Adipocyte (in vitro differentiated cells): Measurements from ENCODE around the gene NDUFB2.

Experiments
- DNase-seq: peaks from one replicate; pipeline ENCODE4 v3.0.0-alpha.2; 2015; ENCODE audit warnings: low read depth
- H3K27me3 ChIP-seq: replicated peaks from 2 replicates; pipeline ENCODE4 v1.7.0; 2013; ENCODE audit warnings: mild to moderate bottlenecking, low read length, moderate library complexity; ENCODE audit not compliant: control insufficient read depth, insufficient read depth
- H3K36me3 ChIP-seq: 2 replicates; pipeline ENCODE4 v1.7.0; 2013; ENCODE audit warnings: low read length, mild to moderate bottlenecking, moderate library complexity; ENCODE audit not compliant: control insufficient read depth, insufficient read depth, severe bottlenecking
- H3K4me1 ChIP-seq: 2 replicates; pipeline ENCODE4 v1.7.0; 2013; ENCODE audit warnings: mild to moderate bottlenecking, low read length, moderate library complexity; ENCODE audit not compliant: control insufficient read depth, insufficient read depth
- H3K4me3 ChIP-seq: 2 replicates; pipeline ENCODE4 v1.7.0; 2013; ENCODE audit warnings: mild to moderate bottlenecking, low read length, moderate library complexity
- H3K9ac ChIP-seq: 2 replicates; pipeline ENCODE4 v1.7.0; 2013; ENCODE audit warnings: mild to moderate bottlenecking, low read length, moderate library complexity
- H3K9me3 ChIP-seq: 2 replicates; pipeline ENCODE4 v1.7.0; 2013; ENCODE audit warnings: mild to moderate bottlenecking, low read length, moderate library complexity; ENCODE audit not compliant: control insufficient read depth

NDUFB2 gene

DNA sequence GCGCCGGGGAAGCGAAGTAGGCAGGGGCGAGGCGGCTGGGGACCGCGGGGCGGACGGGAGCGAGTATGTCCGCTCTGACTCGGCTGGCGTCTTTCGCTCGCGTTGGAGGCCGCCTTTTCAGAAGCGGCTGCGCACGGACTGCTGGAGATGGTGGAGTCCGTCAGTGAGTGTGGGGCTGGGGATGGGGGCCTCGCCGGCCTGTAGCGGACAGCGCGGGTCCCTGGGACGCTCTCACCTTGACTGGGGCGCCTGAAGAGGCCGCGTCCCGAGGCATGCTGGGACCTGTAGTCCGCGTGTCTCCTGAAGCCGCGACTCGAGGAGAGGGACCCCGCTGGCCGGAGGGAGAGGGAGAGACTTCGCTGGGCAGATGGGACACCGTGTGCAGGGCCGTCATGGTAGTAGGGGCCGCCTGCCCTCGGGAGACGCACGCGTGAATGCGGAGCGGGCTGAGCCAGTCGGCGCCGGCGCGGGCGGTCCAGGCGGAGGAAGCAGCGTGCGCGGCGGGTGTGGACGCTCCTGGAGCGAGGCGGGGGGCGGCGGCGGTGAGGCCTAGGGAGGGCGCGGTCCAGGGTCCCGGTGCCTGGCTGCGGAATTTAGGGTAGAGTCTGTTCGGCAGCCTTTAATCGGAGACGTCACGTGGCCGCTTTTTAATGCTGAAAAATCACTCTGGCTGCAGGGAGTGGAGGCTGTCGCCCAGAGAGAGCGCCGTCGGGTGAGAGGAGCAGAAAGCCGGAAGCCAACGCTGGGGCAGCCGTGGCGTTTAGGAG is at the start of gene NDUFB2:
NDUFB2 (plus strand) TSS at position 29 of the 767 bp plus-strand sequence; CDS start at position 66, 37 bp downstream.
- H3K4me3 ChIP-seq: peak within 1 kb of the TSS; percentile 93
- H3K9ac ChIP-seq: peak within 1 kb of the TSS; percentile 92
- DNase-seq: peak; percentile 90
- H3K4me1 ChIP-seq: peaks cover 18% of the 10 kb centered on the region
- no peaks in the 10 kb centered on the region for H3K27me3 ChIP-seq
- no peaks in the 10 kb centered on the region for H3K9me3 ChIP-seq
- peaks cover 8% of the 10 kb centered on the region for H3K36me3 ChIP-seq

DNA sequence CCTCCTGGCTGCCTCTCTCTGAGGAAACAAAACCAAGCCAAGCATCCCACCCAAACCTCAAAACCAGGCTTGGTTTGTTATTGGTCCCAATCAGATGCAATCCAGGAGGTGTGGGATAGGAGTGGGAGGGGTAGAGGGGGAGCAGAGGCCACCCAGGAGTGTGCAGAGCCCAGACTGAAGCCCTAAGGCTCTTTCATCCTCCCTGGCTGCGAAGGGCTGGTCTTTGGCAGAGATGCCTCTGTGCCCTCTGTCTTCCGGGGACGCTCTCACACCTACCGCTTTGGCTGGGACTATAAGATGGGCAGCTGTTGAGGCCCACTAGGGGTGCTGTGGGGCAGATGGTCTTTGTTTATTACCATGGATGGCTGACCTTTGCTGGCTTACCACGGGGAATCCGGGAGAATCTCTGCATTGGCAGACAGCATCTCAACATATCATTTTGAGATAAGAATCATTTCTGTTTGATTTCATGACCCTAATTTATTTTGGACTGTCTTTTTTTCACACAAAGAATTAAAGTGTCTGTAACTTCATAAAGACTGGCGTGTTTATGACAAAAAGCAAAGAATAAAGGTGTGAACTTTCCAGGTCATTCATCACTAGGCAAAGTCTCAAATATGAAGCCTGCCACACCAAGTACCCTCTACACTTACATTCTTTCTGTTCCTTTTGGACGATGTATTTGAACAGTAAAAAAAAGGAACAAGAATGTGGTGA is 49.4 kb upstream of the NDUFB2 start:
- no peak overlapping the region for H3K9ac ChIP-seq
- no peaks in the 10 kb centered on the region for H3K9me3 ChIP-seq
- H3K4me3 ChIP-seq: no peak overlapping the region
- no peaks in the 10 kb centered on the region for H3K36me3 ChIP-seq
- no peaks in the 10 kb centered on the region for H3K4me1 ChIP-seq
- peak; percentile 28 for DNase-seq
- H3K27me3 ChIP-seq: no peaks in the 10 kb centered on the region

DNA sequence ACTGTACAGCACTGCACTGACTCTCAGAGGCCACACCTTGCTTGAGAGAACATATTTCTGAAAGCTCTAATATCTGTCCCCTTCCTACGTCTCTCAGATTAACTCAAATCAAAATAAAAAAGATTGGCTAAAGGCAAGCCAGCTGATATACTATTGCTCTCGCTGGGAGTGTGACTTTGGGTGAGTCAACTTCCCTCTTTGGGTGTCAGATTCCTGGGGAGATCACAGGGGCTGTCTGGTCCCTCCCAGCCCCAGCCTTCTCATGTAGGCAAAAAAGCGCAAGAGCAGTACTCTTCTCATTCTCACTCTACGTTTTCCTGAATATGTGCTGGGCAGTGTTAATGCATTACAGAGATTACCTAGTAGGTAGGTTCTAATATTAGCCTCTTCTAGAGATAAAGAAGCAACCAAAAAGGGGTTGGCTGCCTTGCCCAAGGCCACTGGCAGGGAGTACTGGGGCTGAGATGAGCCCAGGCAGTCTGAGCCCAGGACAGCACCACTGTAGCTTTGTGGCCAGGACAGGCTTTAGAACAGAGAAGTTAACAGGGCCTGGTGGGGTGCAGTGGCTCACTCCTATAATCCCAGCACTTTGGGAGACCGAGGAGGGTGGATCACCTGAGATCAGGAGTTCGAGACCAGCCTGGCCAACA is 46.8 kb upstream of the NDUFB2 start:
- Histone ChIP-seq H3K36me3 (no peaks in the 10 kb centered on the region), H3K4me1 (peaks cover 10% of the 10 kb centered on the region), H3K9ac (no peak overlapping the region), H3K4me3 (no peak overlapping the region), H3K27me3 (no peaks in the 10 kb centered on the region), H3K9me3 (no peaks in the 10 kb centered on the region)
- no peak for DNase-seq

DNA sequence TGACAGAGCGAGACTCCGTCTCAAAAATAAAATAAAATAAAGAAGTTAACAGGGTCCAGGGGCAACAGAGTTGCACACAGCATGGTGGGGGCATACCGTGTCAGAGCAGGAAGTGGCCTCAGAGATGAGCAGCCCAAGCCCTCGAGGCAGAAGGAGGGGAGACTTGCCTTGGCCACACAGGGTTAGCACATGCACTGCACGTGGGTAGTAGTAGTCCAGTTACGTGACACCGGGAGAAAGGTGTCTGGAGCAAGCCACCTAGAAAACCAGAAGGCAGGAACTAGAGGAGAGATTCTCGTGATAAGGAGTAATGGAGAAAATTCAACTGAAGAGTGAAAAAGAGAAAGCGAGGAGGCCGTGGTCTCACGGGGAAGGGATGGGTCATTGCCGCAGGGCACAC is 46.1 kb upstream of the NDUFB2 start:
- Histone ChIP-seq H3K27me3 (no peaks in the 10 kb centered on the region), H3K9me3 (no peaks in the 10 kb centered on the region), H3K4me3 (no peak overlapping the region), H3K4me1 (peaks cover 10% of the 10 kb centered on the region), H3K36me3 (no peaks in the 10 kb centered on the region), H3K9ac (no peak overlapping the region)
- DNase-seq: no peak

DNA sequence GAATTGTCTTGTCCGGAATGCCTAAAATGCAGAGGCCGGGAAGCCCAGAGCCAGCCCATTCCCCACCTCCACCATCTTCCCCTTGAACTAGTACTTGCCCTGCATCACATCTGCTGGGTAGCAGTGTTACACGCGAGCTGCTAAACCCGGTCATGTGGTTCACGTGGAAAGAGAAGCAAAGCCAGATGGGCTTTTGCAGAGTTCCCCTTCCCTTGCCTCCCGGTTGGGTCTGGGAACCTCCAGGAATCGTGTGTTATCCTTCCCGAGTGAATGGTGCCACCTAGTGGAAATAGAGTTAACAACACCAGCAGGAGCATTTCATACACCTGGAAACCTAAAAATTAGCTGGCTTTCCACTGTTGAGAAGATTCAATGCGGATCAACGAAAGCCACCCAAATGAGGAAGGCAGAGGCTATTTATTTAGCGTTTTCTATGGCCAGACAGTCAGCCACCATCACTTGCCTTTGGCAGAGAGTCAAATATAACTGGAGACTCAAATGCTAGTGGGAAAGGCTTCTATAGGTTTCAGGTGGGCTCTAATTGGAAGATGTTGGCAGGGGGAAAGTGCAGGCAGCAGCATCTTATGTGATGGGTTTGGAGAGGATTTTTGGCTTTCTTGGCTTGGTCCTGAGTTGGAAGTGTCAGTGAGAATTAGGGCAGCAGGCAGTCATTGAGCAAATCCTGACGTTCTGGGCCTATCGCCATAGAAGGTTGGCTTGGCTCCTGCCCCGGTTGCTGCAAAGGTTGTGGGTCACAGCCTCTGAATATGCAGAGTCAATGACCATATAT is 43.0 kb upstream of the NDUFB2 start:
- no peak overlapping the region for H3K4me3 ChIP-seq
- peaks cover 21% of the 10 kb centered on the region for H3K4me1 ChIP-seq
- no peaks in the 10 kb centered on the region for H3K27me3 ChIP-seq
- no peak overlapping the region for H3K9ac ChIP-seq
- no peaks in the 10 kb centered on the region for H3K36me3 ChIP-seq
- H3K9me3 ChIP-seq: no peaks in the 10 kb centered on the region
- peak; percentile 95 for DNase-seq

DNA sequence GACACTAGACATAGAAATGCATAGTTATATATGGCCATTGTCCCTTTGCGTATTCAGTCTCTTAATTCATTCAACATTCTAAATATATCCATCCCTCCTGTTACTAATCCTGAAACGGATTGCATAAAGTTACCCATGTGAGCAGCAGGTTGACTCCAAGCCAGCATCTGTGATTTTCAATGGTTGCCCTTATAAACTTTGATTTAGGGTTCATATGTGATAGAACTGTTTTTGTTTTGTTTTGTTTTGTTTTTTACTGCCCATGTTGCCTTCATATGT is 42.5 kb upstream of the NDUFB2 start:
- DNase-seq: no peak
- no peaks in the 10 kb centered on the region for H3K9me3 ChIP-seq
- H3K4me3 ChIP-seq: no peak overlapping the region
- H3K4me1 ChIP-seq: peaks cover 21% of the 10 kb centered on the region
- H3K9ac ChIP-seq: no peak overlapping the region
- no peaks in the 10 kb centered on the region for H3K36me3 ChIP-seq
- H3K27me3 ChIP-seq: no peaks in the 10 kb centered on the region

DNA sequence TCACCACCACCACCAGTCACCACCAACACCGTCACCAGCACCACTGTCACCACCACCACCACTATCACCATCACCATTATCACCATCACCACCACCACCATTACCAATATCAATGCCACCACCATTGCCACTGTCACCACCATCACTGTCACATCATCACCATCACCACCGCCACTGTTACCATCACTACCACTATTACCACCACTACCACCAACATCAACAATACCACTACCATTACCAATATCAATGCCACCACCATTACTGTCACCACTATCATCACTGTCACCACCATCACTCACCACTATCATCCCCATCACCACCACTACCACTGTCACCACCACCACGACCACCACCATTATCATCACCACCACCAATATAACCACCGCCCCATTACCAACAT is 41.8 kb upstream of the NDUFB2 start:
- H3K4me3 ChIP-seq: no peak overlapping the region

DNA sequence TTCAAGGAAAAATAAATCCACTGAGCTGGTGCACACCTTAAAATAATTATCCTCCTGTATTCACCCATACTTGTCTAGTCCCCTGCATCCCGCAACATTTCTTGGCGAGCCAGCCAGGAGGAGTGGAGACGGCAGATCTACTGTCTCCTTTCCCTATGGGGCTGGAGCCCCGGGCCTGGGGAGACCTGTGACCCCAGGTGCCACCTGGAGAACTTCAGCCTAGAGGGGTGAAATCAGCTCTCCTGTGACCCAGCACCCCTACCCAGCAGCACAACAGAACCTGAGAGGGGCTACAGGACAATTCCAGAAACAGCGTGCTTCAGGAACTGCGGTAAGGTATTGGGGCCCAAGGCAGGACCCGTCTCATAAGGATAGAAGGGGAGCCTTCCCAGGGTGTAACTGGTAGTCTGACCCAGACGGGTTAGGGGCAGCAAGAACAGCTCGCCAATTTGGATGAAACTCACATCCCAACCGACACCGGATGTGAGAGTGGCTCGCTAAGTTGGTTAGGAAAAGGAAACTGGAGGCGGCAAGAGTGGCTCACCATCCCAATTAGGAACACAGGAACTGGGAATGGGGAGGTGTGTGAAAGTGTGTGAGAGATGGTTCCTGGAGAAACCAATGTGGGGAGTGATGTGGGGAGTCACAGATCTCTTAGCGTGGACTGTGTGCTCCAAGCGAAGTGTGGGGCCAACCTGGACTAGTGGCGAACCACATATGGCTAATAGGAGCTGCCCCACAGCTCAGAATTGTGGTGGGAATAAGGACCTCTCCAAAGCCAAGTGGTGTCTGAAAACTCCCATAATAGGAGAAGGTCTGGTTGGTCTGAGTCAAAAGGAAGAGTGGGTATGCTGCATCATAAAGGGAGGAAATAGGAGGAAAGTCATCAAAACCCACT is 40.7 kb upstream of the NDUFB2 start:
- Histone ChIP-seq H3K27me3 (no peaks in the 10 kb centered on the region), H3K4me1 (peaks cover 21% of the 10 kb centered on the region), H3K36me3 (no peaks in the 10 kb centered on the region), H3K9me3 (no peaks in the 10 kb centered on the region), H3K9ac (peak overlapping the region; percentile 62), H3K4me3 (peak overlapping the region; percentile 48)
- no peak for DNase-seq

More for the DNA sequence above, 41.8 kb upstream of the NDUFB2 start:
- Histone ChIP-seq H3K27me3 (no peaks in the 10 kb centered on the region), H3K4me1 (peaks cover 21% of the 10 kb centered on the region), H3K36me3 (no peaks in the 10 kb centered on the region), H3K9ac (no peak overlapping the region), H3K9me3 (no peaks in the 10 kb centered on the region)
- DNase-seq: no peak

DNA sequence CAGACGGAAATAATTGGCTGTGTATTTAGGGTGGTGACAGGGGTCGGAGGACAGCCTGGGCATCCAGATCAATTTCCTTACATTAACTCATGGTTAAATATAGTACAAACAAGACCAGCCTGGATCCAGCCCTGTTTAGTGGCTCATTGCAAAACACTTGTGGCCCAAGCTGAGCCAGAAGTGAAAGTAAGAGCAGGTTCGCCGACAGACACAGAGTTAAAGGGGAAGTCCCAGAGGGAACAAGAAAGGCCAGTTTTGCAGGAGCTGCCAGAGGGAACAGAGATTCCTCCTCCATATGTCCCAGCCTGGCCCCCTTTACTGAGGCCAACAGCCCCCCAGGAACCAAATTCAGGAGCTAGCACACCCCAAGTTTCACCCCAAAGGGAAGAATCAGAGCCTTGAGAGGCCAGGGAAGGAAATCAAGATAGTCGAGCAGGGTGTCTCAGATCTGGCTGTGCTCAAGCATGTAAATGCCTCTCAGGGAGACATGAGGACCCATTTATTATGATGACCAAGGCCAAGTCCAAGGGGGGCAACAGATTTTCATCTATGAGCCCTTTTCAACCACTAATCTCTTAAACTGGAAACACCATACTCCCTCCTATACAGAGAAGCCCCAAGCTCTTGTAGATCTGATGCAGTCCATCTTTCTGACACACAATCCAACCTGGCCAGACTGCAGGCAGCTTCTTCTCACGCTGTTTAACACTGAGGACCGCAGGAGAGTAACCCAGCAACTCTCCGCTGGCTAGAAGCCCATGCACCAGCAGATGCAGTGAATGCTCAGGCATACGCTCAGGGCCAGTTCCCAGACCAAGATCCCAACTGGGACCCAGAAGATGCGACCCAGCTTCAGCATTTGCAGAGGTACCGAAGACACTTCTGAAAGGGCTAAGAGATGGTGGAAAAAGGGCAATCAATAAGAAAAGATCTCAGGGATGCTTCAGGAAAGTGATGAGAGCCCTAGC is 39.7 kb upstream of the NDUFB2 start:
- Histone ChIP-seq H3K4me1 (peaks cover 21% of the 10 kb centered on the region), H3K9ac (peak overlapping the region; percentile 62), H3K27me3 (no peaks in the 10 kb centered on the region), H3K4me3 (peak overlapping the region; percentile 48), H3K9me3 (no peaks in the 10 kb centered on the region), H3K36me3 (no peaks in the 10 kb centered on the region)
- DNase-seq: peak; percentile 88
